ENCODE results near the gene BMP2. TPM values are rescaled to one million over a fixed set of nuclear protein-coding genes. Genes with fewer than 3 reads are reported as not detected.

BMP2 gene
- total and polyA plus RNA-seq, 2 donors (not counting 1 experiment from before 2014, with no cell fraction given) = 1.9 to 10.6 TPM

DNA sequence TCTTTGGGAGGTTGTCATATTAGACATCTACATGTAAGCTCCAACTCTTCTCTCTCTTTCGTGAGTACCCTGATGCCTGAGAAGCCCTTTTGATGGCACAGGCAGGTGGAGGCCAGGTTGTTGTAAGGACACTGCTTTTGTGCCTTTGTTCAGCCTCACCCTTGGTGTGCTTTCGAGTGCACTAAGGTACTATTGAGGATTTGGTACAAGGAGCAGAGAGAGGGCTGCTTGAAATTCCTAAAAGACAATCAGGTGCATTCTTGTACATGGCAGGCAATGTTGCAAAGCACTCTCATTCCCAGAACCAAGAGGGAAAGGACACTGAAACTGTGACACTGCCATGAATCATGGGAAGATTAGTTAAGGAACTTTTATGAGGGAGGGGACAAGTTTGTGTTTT, 19.1 kb downstream of the BMP2 start:
- H3K4me3 ChIP-seq (replicated peaks in 1 of 4; ENCODE audit: control extremely low read depth in 1 of 4, insufficient read depth in 1 of 4, low read depth in 3 of 4, low read length in 4 of 4) = no peak overlapping the region
- no peaks in the 10 kb centered on the region for H4K20me1 ChIP-seq (ENCODE audit: control insufficient read depth, extremely low read depth, insufficient read depth, low read length)
- H3K36me3 ChIP-seq (ENCODE audit: control insufficient read depth, insufficient read depth, low read length) = no peaks in the 10 kb centered on the region
- no peak overlapping the region for H3K9ac ChIP-seq (ENCODE audit: insufficient read depth, low read length)
- no peaks in the 10 kb centered on the region for H3K9me3 ChIP-seq (ENCODE audit: control insufficient read depth, insufficient read depth, low read depth, low read length)
- no peak for TF ChIP-seq EZH2 (IDR thresholded peaks at IDR 0.05; ENCODE audit: low read length, missing control alignments)
- TF ChIP-seq, protein P1, sequence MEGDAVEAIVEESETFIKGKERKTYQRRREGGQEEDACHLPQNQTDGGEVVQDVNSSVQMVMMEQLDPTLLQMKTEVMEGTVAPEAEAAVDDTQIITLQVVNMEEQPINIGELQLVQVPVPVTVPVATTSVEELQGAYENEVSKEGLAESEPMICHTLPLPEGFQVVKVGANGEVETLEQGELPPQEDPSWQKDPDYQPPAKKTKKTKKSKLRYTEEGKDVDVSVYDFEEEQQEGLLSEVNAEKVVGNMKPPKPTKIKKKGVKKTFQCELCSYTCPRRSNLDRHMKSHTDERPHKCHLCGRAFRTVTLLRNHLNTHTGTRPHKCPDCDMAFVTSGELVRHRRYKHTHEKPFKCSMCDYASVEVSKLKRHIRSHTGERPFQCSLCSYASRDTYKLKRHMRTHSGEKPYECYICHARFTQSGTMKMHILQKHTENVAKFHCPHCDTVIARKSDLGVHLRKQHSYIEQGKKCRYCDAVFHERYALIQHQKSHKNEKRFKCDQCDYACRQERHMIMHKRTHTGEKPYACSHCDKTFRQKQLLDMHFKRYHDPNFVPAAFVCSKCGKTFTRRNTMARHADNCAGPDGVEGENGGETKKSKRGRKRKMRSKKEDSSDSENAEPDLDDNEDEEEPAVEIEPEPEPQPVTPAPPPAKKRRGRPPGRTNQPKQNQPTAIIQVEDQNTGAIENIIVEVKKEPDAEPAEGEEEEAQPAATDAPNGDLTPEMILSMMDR (conservative IDR thresholded peaks at IDR 0.05 in 1 of 2, IDR thresholded peaks at IDR 0.05 in 1 of 2; ENCODE audit: low read depth in 1 of 2, low read length in 2 of 2) = no peak
- H2AFZ ChIP-seq (ENCODE audit: low read length) = no peak overlapping the region
- no peak overlapping the region for H3K27ac ChIP-seq (ENCODE audit: insufficient read depth, low read length)
- H3K4me1 ChIP-seq (ENCODE audit: control insufficient read depth, extremely low read depth, insufficient read depth, low read length) = no peaks in the 10 kb centered on the region
- DNase-seq (ENCODE audit: low read depth in 2 of 2) = no peak
- no peaks in the 10 kb centered on the region for H3K27me3 ChIP-seq (ENCODE audit: control insufficient read depth, insufficient read depth, low read length)
- H3K4me2 ChIP-seq (ENCODE audit: extremely low read depth, insufficient read depth, low read length) = no peak overlapping the region
- H3K79me2 ChIP-seq (ENCODE audit: control insufficient read depth, insufficient read depth, low read length) = no peaks in the 10 kb centered on the region

DNA sequence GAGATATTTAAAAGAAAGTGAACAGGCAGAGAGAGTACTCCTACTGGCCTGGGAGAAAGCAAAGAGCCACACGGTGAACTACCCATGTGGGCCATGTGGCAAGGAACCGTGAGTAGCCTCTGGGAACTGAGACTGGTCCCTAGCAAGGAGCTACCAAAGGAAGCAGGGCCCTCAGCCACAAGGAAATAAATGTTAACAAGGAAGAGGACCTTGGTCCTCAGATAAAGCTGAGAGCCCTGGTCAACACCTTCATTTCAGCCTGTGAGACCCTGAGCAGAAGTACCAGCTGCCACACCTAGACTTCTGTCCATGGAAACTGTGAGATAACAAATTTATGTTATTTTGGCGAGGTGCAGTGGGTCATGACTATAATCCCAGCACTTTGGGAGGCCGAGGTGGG, 25.3 kb downstream of the BMP2 start:
- no peaks in the 10 kb centered on the region for H3K27me3 ChIP-seq (ENCODE audit: control insufficient read depth, insufficient read depth, low read length)
- no peaks in the 10 kb centered on the region for H3K79me2 ChIP-seq (ENCODE audit: control insufficient read depth, insufficient read depth, low read length)
- no peak for TF ChIP-seq EZH2 (IDR thresholded peaks at IDR 0.05; ENCODE audit: low read length, missing control alignments)
- TF ChIP-seq, protein P1 (conservative IDR thresholded peaks at IDR 0.05 in 1 of 2, IDR thresholded peaks at IDR 0.05 in 1 of 2; ENCODE audit: low read depth in 1 of 2, low read length in 2 of 2) = no peak
- no peak overlapping the region for H3K27ac ChIP-seq (ENCODE audit: insufficient read depth, low read length)
- H3K4me3 ChIP-seq (replicated peaks in 1 of 4; ENCODE audit: control extremely low read depth in 1 of 4, insufficient read depth in 1 of 4, low read depth in 3 of 4, low read length in 4 of 4) = no peak overlapping the region
- no peak for DNase-seq (ENCODE audit: low read depth in 2 of 2)
- H2AFZ ChIP-seq (ENCODE audit: low read length) = no peak overlapping the region
- no peaks in the 10 kb centered on the region for H4K20me1 ChIP-seq (ENCODE audit: control insufficient read depth, extremely low read depth, insufficient read depth, low read length)
- no peaks in the 10 kb centered on the region for H3K9me3 ChIP-seq (ENCODE audit: control insufficient read depth, insufficient read depth, low read depth, low read length)
- no peak overlapping the region for H3K4me2 ChIP-seq (ENCODE audit: extremely low read depth, insufficient read depth, low read length)
- no peaks in the 10 kb centered on the region for H3K36me3 ChIP-seq (ENCODE audit: control insufficient read depth, insufficient read depth, low read length)
- no peak overlapping the region for H3K9ac ChIP-seq (ENCODE audit: insufficient read depth, low read length)
- no peaks in the 10 kb centered on the region for H3K4me1 ChIP-seq (ENCODE audit: control insufficient read depth, extremely low read depth, insufficient read depth, low read length)

DNA sequence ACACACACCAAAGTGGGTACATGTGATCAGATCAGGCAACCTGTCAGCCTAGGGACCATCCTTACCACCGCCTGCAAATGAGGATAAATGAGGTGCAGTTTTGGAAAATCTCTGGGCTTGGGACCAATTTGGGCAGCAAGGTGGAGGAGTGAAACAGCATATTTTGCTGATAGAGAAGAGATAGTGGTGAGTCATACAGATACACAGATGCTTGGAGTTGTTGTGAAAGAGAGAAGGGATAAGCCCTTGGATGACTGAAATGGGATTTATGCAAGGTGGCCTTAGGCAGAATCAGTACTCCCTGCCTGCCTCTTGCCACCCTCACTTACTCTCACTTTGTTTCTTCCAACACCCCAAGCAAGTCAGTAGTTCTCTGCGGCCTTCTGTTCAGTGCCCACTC, 34.7 kb downstream of the BMP2 start:
- H3K4me3 ChIP-seq (replicated peaks in 1 of 4; ENCODE audit: control extremely low read depth in 1 of 4, insufficient read depth in 1 of 4, low read depth in 3 of 4, low read length in 4 of 4) = no peak overlapping the region
- TF ChIP-seq, protein P1 (conservative IDR thresholded peaks at IDR 0.05 in 1 of 2, IDR thresholded peaks at IDR 0.05 in 1 of 2; ENCODE audit: low read depth in 1 of 2, low read length in 2 of 2) = no peak
- no peak for TF ChIP-seq EZH2 (IDR thresholded peaks at IDR 0.05; ENCODE audit: low read length, missing control alignments)
- H3K4me2 ChIP-seq (ENCODE audit: extremely low read depth, insufficient read depth, low read length) = no peak overlapping the region
- no peaks in the 10 kb centered on the region for H3K4me1 ChIP-seq (ENCODE audit: control insufficient read depth, extremely low read depth, insufficient read depth, low read length)
- H4K20me1 ChIP-seq (ENCODE audit: control insufficient read depth, extremely low read depth, insufficient read depth, low read length) = no peaks in the 10 kb centered on the region
- no peak overlapping the region for H2AFZ ChIP-seq (ENCODE audit: low read length)
- DNase-seq (ENCODE audit: low read depth in 2 of 2) = no peak
- no peaks in the 10 kb centered on the region for H3K79me2 ChIP-seq (ENCODE audit: control insufficient read depth, insufficient read depth, low read length)
- no peaks in the 10 kb centered on the region for H3K27me3 ChIP-seq (ENCODE audit: control insufficient read depth, insufficient read depth, low read length)
- H3K9ac ChIP-seq (ENCODE audit: insufficient read depth, low read length) = no peak overlapping the region
- no peak overlapping the region for H3K27ac ChIP-seq (ENCODE audit: insufficient read depth, low read length)
- H3K9me3 ChIP-seq (ENCODE audit: control insufficient read depth, insufficient read depth, low read depth, low read length) = no peaks in the 10 kb centered on the region
- no peaks in the 10 kb centered on the region for H3K36me3 ChIP-seq (ENCODE audit: control insufficient read depth, insufficient read depth, low read length)
